Activated T-helper 1 cell treated with anti-CD3 and anti-CD28 coated beads, Interleukin-12 subunit alpha, Interleukin-12 subunit beta, Interleukin-2, Interleukin-4 antibody, amounts not matched to agents 30 ng/mL and 10 ng/mL and 1 ng/mL, durations not matched to agents 14 hours and 24 hours and 36 hours (primary cell): Measurements from ENCODE around the gene STOM. TPM values are rescaled to one million over a fixed set of nuclear protein-coding genes. Genes with fewer than 3 reads are reported as not detected.

ENCODE experiments used
- DNase-seq: peaks from one replicate; pipeline ENCODE4 v3.0.0; 2021; ENCODE audit warnings: low spot score
- H3K27ac Mint-ChIP-seq: one replicate; pipeline ENCODE4 v1.8.0; 2021; ENCODE audit warnings: mild to moderate bottlenecking, mixed read lengths
- H3K27me3 Mint-ChIP-seq: one replicate; pipeline ENCODE4 v1.8.0; 2022; ENCODE audit warnings: mild to moderate bottlenecking, moderate library complexity, mixed read lengths; ENCODE audit not compliant: insufficient read depth
- H3K36me3 Mint-ChIP-seq: one replicate; pipeline ENCODE4 v1.8.0; 2021; ENCODE audit warnings: low read depth, mixed read lengths
- H3K4me1 Mint-ChIP-seq: one replicate; pipeline ENCODE4 v1.8.0; 2021; ENCODE audit warnings: low read depth, mixed read lengths
- H3K4me3 Mint-ChIP-seq: one replicate; pipeline ENCODE4 v1.8.0; 2021; ENCODE audit warnings: mild to moderate bottlenecking, moderate library complexity, mixed read lengths
- H3K9me3 Mint-ChIP-seq: one replicate; pipeline ENCODE4 v1.8.0; 2021; ENCODE audit warnings: mixed read lengths
- intact Hi-C: fragments of 100-400 bp; cut with micrococcal nuclease; formaldehyde crosslinking; loops from one replicate; pipeline ENCODE4 v1.15.1; 2024
- total RNA-seq: library from RNA; stranded (reverse); gene quantifications from 2 replicates; pipeline ENCODE4 v1.2.3, GENCODE V29; 2022

STOM gene
- total RNA-seq, 1 donor from 2014 or later = 51.7 TPM

DNA sequence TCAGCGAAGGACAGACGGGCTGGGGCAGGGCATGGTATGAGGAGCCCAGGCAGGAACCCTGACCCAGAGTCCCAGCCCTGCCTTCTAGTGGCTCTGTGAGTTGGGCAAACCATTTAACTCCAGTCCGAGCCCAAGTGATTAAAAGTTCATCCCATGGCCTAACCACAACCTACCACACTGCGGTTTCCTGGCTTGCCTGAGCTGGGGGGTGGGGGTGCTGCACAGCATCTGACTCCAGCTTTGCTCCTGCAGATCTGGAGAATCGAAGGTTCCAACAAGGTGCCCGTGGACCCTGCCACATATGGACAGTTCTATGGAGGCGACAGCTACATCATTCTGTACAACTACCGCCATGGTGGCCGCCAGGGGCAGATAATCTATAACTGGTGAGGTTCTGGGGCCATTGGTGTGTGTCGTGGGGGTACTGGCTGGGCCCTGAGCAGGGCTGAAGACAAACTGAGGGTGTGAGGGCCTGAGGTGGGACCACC is 49.0 kb downstream of the STOM start:
- no peak overlapping the region for H3K4me3 Mint-ChIP-seq
- H3K27ac Mint-ChIP-seq = peak overlapping the region; percentile 48
- intact Hi-C loops = loop anchor here (2.0 kb wide), 1 partner anchor 42 kb away; no protein-coding TSS in a partner anchor
- no peaks in the 10 kb centered on the region for H3K9me3 Mint-ChIP-seq
- H3K36me3 Mint-ChIP-seq = peaks cover 6% of the 10 kb centered on the region
- H3K27me3 Mint-ChIP-seq = no peaks in the 10 kb centered on the region
- DNase-seq = peak; percentile 25
- H3K4me1 Mint-ChIP-seq = peaks cover 26% of the 10 kb centered on the region

DNA sequence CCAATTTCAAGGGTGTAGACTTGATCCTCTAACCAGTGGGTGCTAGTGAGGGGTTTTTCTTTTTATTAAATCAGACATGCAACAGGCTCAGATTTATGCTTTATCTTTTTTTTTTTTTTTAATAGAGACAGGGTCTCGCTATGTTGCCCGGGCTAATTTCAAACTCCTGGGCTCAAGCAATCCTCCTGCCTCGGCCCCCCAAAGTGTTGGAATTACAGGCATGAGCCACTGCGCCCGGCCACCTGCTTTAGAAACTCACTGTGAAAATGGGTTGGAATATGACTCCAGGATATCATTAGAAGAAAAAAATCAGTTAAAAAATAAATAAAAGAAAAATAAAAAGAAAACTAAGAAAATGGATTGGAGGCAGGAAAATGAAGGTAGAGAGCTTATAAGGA is 50.7 kb downstream of the STOM start:
- peaks cover 26% of the 10 kb centered on the region for H3K4me1 Mint-ChIP-seq
- intact Hi-C loops = no loop called here
- no peak overlapping the region for H3K4me3 Mint-ChIP-seq
- no peak overlapping the region for H3K27ac Mint-ChIP-seq
- no peaks in the 10 kb centered on the region for H3K27me3 Mint-ChIP-seq
- no peak for DNase-seq
- peaks cover 6% of the 10 kb centered on the region for H3K36me3 Mint-ChIP-seq
- H3K9me3 Mint-ChIP-seq = no peaks in the 10 kb centered on the region

DNA sequence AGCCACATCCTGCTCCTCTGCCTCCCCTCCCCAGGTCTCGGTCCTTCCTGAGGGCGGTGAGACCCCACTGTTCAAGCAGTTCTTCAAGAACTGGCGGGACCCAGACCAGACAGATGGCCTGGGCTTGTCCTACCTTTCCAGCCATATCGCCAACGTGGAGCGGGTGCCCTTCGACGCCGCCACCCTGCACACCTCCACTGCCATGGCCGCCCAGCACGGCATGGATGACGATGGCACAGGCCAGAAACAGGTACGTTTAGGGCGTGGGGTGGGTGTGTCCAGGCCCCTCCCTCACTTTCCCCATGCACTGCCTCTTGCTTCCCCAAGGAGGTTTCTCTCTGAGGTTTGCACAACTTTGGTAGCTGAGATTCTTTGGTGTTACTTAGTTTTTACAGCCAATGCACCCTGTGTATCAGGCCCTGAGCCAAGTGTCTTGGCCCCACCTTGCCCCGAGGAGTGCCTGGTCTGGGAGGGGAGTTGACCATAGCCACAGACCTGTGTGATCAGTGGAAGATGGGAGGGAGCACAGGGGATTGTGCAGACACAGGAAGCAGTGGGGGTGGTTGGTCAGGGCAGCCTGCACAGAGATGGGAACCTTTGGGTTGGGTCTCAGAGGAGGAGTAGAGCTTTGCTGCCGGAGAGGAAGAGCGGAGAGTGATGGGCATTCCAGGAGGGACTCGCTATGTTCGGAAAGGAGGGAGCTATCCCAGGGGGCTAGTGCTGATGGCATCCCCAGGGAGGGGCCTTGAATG is 51.2 kb downstream of the STOM start:
- H3K4me3 Mint-ChIP-seq = no peak overlapping the region
- no peak for DNase-seq
- H3K27ac Mint-ChIP-seq = no peak overlapping the region
- intact Hi-C loops = no loop called here
- no peaks in the 10 kb centered on the region for H3K9me3 Mint-ChIP-seq
- H3K27me3 Mint-ChIP-seq = peaks cover 4% of the 10 kb centered on the region
- peaks cover 5% of the 10 kb centered on the region for H3K36me3 Mint-ChIP-seq
- peaks cover 26% of the 10 kb centered on the region for H3K4me1 Mint-ChIP-seq

DNA sequence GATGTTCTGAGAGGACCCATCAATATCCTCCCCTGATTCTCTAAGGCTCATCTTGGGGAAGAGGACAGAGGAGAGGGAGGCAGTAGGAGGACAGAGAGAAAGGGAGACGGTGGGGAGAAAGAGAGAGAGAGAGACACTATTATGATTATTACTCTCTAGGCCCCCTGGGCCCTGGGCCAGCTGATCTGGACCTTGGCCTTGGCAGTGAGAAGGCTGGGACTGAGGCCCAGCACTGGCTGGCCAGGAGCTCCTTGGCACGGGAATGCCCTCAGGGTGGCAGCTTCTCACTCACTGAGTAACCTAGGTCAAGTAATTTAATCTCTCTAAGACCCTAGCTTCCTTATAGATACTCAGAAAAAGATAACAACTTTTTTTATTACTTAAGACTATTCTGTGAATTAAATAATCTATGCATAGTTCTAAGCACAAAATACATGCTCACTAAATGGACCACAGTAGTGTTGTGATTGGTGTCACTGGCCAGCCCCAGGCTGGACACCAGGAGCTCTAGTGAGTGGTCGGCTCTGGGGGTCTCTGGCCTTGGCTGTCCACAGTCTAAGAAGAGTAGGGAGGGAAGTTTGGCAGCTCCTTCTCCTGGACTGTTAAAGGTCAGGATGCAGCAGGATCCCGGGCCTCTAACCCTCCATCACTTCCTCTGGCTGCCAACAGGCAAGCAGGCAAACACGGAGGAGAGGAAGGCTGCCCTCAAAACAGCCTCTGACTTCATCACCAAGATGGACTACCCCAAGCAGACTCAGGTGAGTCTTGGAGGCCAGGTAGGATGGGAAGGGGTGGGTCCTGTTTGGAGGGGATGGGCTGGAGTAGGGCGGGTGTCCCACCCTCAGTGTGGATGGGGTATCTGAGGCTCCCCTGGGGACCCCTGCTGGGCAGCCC is 52.1 kb downstream of the STOM start:
- no peak for DNase-seq
- H3K9me3 Mint-ChIP-seq = no peaks in the 10 kb centered on the region
- no peak overlapping the region for H3K4me3 Mint-ChIP-seq
- H3K4me1 Mint-ChIP-seq = peaks cover 25% of the 10 kb centered on the region
- intact Hi-C loops = no loop called here
- peaks cover 4% of the 10 kb centered on the region for H3K27me3 Mint-ChIP-seq
- peaks cover 5% of the 10 kb centered on the region for H3K36me3 Mint-ChIP-seq
- H3K27ac Mint-ChIP-seq = no peak overlapping the region

GRCh38 chr9:121316852-121317373 is 53.1 kb downstream of the STOM start:
- no peak for DNase-seq
- Mint-ChIP-seq H3K27me3 (peaks cover 4% of the 10 kb centered on the region), H3K4me3 (no peak overlapping the region), H3K36me3 (peaks cover 2% of the 10 kb centered on the region), H3K27ac (no peak overlapping the region), H3K9me3 (no peaks in the 10 kb centered on the region), H3K4me1 (peaks cover 14% of the 10 kb centered on the region)
- intact Hi-C loops = no loop called here

GRCh38 chr9:121316378-121316777 is 53.7 kb downstream of the STOM start:
- H3K27ac Mint-ChIP-seq = no peak overlapping the region
- no peak for DNase-seq
- H3K9me3 Mint-ChIP-seq = no peaks in the 10 kb centered on the region
- intact Hi-C loops = no loop called here
- peaks cover 4% of the 10 kb centered on the region for H3K27me3 Mint-ChIP-seq
- no peak overlapping the region for H3K4me3 Mint-ChIP-seq
- H3K36me3 Mint-ChIP-seq = peaks cover 2% of the 10 kb centered on the region
- H3K4me1 Mint-ChIP-seq = peaks cover 12% of the 10 kb centered on the region

DNA sequence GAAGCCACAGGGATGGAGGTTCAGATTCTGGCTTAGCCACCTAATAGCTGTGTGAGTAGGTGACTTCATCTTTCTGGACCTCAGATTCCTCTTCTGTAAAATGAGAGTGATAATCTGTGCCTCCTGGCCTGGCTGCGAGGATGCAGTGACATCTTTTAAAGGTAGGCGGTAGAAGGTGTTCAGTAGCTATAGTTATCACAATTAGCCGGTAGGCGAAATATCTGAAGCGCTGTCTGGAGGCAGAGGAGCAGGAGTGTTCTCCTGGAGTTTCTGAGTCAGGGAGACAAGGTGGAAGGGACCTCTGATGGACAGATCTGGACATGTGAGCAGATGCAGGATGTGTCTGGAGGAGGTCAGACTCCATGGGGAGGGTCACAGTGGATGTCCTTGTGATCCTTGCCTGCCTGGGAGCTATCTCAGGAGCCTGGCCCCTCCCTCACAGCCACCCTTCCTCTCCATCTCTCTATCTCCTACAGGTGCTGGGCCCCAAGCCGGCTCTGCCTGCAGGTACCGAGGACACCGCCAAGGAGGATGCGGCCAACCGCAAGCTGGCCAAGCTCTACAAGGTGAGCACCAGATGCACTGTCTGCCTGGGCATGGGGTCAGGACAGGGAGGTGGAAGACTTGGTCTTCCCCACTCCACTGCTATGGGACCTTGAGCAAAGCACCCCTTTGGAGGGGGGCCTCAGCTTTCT is 56.4 kb downstream of the STOM start:
- no peak overlapping the region for H3K4me3 Mint-ChIP-seq
- peaks cover 4% of the 10 kb centered on the region for H3K27me3 Mint-ChIP-seq
- no peaks in the 10 kb centered on the region for H3K4me1 Mint-ChIP-seq
- no peak for DNase-seq
- no peaks in the 10 kb centered on the region for H3K36me3 Mint-ChIP-seq
- no peaks in the 10 kb centered on the region for H3K9me3 Mint-ChIP-seq
- intact Hi-C loops = no loop called here
- no peak overlapping the region for H3K27ac Mint-ChIP-seq

GRCh38 chr9:121312169-121312568 is 57.9 kb downstream of the STOM start:
- H3K4me1 Mint-ChIP-seq = no peaks in the 10 kb centered on the region
- intact Hi-C loops = no loop called here
- peaks cover 5% of the 10 kb centered on the region for H3K27me3 Mint-ChIP-seq
- no peak for DNase-seq
- no peaks in the 10 kb centered on the region for H3K36me3 Mint-ChIP-seq
- no peak overlapping the region for H3K27ac Mint-ChIP-seq
- H3K9me3 Mint-ChIP-seq = no peaks in the 10 kb centered on the region
- H3K4me3 Mint-ChIP-seq = no peak overlapping the region

GRCh38 chr9:121310571-121310970 is 59.5 kb downstream of the STOM start:
- no peak overlapping the region for H3K4me3 Mint-ChIP-seq
- no peak overlapping the region for H3K27ac Mint-ChIP-seq
- no peaks in the 10 kb centered on the region for H3K4me1 Mint-ChIP-seq
- H3K36me3 Mint-ChIP-seq = no peaks in the 10 kb centered on the region
- peaks cover 5% of the 10 kb centered on the region for H3K27me3 Mint-ChIP-seq
- H3K9me3 Mint-ChIP-seq = no peaks in the 10 kb centered on the region
- no peak for DNase-seq
- intact Hi-C loops = no loop called here

DNA sequence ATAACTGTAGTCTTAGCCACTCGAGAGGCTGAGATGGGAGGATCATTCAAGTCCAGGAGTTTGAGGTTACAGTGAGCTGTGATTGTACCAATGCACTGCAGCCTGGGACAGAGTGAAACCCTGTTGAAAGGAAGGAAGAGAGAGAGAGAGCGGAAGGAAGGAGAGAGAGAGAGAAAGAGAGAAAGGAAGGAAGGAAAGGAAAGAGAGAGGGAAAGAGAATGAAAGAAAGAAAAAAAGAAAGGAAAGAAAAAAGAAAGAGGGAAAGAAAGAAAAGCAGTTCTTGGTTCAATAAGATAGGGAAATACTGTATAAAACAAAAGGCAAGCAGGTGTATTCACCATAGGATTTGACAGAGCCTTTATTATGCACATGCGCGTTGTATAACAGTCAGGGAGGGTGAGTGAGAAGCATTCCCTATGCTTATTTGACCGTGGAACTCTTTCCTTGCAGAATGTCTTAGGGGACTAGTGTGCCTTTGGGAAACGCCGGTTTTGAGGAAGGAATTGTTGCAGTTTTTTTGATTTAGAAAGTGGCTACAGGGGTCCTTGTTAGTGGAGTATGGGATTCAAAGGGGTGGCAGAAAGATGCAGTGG is 60.1 kb downstream of the STOM start:
- H3K4me1 Mint-ChIP-seq = no peaks in the 10 kb centered on the region
- no peaks in the 10 kb centered on the region for H3K9me3 Mint-ChIP-seq
- H3K4me3 Mint-ChIP-seq = no peak overlapping the region
- no peaks in the 10 kb centered on the region for H3K36me3 Mint-ChIP-seq
- intact Hi-C loops = no loop called here
- H3K27me3 Mint-ChIP-seq = peaks cover 5% of the 10 kb centered on the region
- DNase-seq = no peak
- no peak overlapping the region for H3K27ac Mint-ChIP-seq

- no peak overlapping the region for H3K4me3 Mint-ChIP-seq
- no peaks in the 10 kb centered on the region for H3K36me3 Mint-ChIP-seq
- intact Hi-C loops = no loop called here
- peaks cover 4% of the 10 kb centered on the region for H3K27me3 Mint-ChIP-seq
- H3K9me3 Mint-ChIP-seq = no peaks in the 10 kb centered on the region
- H3K4me1 Mint-ChIP-seq = no peaks in the 10 kb centered on the region
- DNase-seq = no peak
- no peak overlapping the region for H3K27ac Mint-ChIP-seq
Observed at GRCh38 chr9:121309171-121309570, 60.9 kb downstream of the STOM start.

DNA sequence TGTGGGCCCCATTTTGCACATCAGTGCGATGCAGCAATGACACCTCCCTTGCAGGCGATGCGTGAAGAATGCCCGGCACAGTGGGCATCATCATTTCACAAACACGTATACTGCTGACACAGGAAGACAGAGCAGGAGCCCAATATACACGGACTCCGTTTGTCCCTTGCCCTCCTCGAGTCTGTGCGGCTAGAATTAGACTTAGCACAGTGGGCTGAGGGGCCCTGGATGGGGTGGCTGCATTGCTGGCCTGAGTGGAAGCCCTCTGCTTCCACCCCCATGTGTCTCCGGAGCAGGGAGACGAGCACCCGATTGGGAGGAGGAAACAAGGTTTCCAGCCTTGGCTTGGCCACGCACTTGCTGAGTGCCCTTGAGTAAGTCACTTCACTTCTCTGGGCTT is 61.3 kb downstream of the STOM start:
- Mint-ChIP-seq H3K4me1 (no peaks in the 10 kb centered on the region), H3K9me3 (no peaks in the 10 kb centered on the region), H3K4me3 (no peak overlapping the region), H3K27ac (no peak overlapping the region), H3K36me3 (no peaks in the 10 kb centered on the region), H3K27me3 (peaks cover 2% of the 10 kb centered on the region)
- intact Hi-C loops = no loop called here
- DNase-seq = no peak
